Gastrocnemius medialis (tissue), 4 donors: Measurements from ENCODE around the gene PIKFYVE. TPM values are rescaled to one million over a fixed set of nuclear protein-coding genes. Genes with fewer than 3 reads are reported as not detected.
"Not testable (repeated sequence)": the region's sequence is repeated elsewhere in the genome, so short reads cannot be mapped to it uniquely, and the experiment has no call there.

Experiments used
- ATAC-seq, 2 donors: fragments of 150-250 bp; one replicate each; pipeline ENCODE4 v1.9.1; 2016
- DNase-seq, 2 donors: peaks; one replicate each; pipeline ENCODE4 v3.0.0-alpha.2; 2019
- H3K27ac ChIP-seq, 4 donors: fragments of 200-600 bp; sonication (generic); 1 replicate in 1 of 4; 2 replicates in 3 of 4; pipeline ENCODE4 v1.5.1; 2016 to 2018; ENCODE audit warnings: mild to moderate bottlenecking in 2 of 4, moderate library complexity in 1 of 4
- H3K27me3 ChIP-seq, 3 donors: fragments of 200-600 bp; sonication (generic) in 2 of 3; 1 replicate in 1 of 3; 2 replicates in 2 of 3; pipeline versions ENCODE4 v1.5.1 to v1.6.0; 2016 to 2019; ENCODE audit warnings: mild to moderate bottlenecking in 1 of 3, moderate library complexity in 1 of 3
- H3K36me3 ChIP-seq, 2 donors: fragments of 200-600 bp; sonication (generic) in 1 of 2; one replicate each; pipeline ENCODE4 v1.5.1; 2017 to 2018
- H3K4me1 ChIP-seq, 2 donors: fragments of 200-600 bp; sonication (generic) in 1 of 2; one replicate each; pipeline ENCODE4 v1.5.1; 2016 to 2017; ENCODE audit warnings: mild to moderate bottlenecking in 2 of 2
- H3K4me3 ChIP-seq, 4 donors: fragments of 200-600 bp; sonication (generic) in 3 of 4; 1 replicate in 1 of 4; 2 replicates in 3 of 4; pipeline ENCODE4 v1.5.1; 2016 to 2019; ENCODE audit warnings: mild to moderate bottlenecking in 2 of 4
- H3K9me3 ChIP-seq, 3 donors: fragments of 200-600 bp; sonication (generic) in 2 of 3; 1 replicate in 1 of 3; 2 replicates in 2 of 3; pipeline ENCODE4 v1.5.1; 2016 to 2019
- POLR2A ChIP-seq, 2 donors: fragments of 450-650 bp; IDR thresholded peaks; one replicate each; pipeline ENCODE4 v1.6.1; 2017; ENCODE audit warnings: antibody characterized with exemption in 2 of 2, mild to moderate bottlenecking in 2 of 2, moderate library complexity in 2 of 2
- in situ Hi-C, 4 donors: fragments of 200-750 bp; cut with MboI; loops; one replicate each; pipeline versions ENCODE4 v1.15.0 to v1.8.0; 2017; ENCODE audit warnings: low sequenced_read_pairs in 4 of 4
- intact Hi-C: fragments of 100-400 bp; cut with DNase I; formaldehyde crosslinking; loops from one replicate; pipeline ENCODE4 v1.15.1; 2023; ENCODE audit warnings: low total_unique reads
- total RNA-seq, 4 donors: library from RNA; depleted of rRNA; stranded (reverse); fragments of >200 nt; gene quantifications; one replicate each; pipeline versions ENCODE4 v1.1.0 to v1.2.3, GENCODE V29; 2016
- TF ChIP-seq, protein P1 (sequence below), 5 experiments: fragments of 450-650 bp in 3 of 5; fragments of 200-600 bp in 2 of 5; sonication (generic) in 2 of 5; IDR thresholded peaks in 4 of 5; conservative IDR thresholded peaks in 1 of 5; 1 replicate in 4 of 5; 2 replicates in 1 of 5; pipeline ENCODE4 v1.5.1; 2016 to 2019; ENCODE audit warnings: antibody characterized with exemption in 5 of 5, mild to moderate bottlenecking in 3 of 5, moderate library complexity in 3 of 5

The PIKFYVE gene, protein sequence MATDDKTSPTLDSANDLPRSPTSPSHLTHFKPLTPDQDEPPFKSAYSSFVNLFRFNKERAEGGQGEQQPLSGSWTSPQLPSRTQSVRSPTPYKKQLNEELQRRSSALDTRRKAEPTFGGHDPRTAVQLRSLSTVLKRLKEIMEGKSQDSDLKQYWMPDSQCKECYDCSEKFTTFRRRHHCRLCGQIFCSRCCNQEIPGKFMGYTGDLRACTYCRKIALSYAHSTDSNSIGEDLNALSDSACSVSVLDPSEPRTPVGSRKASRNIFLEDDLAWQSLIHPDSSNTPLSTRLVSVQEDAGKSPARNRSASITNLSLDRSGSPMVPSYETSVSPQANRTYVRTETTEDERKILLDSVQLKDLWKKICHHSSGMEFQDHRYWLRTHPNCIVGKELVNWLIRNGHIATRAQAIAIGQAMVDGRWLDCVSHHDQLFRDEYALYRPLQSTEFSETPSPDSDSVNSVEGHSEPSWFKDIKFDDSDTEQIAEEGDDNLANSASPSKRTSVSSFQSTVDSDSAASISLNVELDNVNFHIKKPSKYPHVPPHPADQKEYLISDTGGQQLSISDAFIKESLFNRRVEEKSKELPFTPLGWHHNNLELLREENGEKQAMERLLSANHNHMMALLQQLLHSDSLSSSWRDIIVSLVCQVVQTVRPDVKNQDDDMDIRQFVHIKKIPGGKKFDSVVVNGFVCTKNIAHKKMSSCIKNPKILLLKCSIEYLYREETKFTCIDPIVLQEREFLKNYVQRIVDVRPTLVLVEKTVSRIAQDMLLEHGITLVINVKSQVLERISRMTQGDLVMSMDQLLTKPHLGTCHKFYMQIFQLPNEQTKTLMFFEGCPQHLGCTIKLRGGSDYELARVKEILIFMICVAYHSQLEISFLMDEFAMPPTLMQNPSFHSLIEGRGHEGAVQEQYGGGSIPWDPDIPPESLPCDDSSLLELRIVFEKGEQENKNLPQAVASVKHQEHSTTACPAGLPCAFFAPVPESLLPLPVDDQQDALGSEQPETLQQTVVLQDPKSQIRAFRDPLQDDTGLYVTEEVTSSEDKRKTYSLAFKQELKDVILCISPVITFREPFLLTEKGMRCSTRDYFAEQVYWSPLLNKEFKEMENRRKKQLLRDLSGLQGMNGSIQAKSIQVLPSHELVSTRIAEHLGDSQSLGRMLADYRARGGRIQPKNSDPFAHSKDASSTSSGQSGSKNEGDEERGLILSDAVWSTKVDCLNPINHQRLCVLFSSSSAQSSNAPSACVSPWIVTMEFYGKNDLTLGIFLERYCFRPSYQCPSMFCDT (N-terminal part only)
- 10 to 100 TPM; 14.0 to 23.9 (median 17.9) TPM for total RNA-seq

DNA sequence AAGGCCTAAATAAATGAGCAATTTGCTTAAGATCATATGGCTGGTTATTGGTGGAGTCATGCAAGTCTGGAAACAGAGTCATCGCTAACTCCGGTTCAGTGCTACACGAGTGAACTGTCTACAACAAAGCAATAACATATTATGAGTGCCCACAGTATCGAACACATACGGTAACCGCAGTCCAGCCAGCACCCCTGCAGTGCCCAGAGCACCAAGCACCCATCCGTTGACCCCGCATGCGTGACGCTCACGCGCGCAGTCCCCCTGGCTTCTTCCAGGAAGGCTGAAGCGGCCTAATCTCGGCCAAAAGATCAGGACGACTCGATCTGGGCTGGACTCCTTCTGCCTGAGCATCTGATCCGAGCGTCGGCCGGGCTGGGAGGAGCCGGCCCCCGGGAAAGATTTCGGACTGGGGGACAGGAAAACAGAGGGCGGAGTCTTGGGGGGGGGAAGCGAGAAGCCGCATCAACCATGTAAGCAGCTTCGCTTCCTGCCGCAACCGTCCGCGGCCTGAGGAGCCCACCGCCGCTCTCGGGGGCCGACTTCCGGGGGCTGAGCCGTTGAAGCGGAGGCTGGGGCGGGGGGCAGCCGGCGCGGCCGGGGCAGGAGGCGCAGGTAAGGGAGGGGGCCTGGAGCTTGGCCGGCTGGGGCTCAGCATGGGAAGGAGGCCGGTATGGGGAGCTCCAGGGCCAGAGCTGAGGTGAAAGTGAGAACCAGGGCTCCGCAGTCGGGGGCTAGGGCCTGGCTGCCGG lies at the start of gene PIKFYVE:
PIKFYVE (plus strand) TSS at position 455 of the 752 bp plus-strand sequence. CDS start 5,265 bp downstream, outside the sequence.
- peak; percentile 83 to 88 for TF ChIP-seq POLR2A (IDR thresholded peaks at IDR 0.05)
- TF ChIP-seq, protein P1, sequence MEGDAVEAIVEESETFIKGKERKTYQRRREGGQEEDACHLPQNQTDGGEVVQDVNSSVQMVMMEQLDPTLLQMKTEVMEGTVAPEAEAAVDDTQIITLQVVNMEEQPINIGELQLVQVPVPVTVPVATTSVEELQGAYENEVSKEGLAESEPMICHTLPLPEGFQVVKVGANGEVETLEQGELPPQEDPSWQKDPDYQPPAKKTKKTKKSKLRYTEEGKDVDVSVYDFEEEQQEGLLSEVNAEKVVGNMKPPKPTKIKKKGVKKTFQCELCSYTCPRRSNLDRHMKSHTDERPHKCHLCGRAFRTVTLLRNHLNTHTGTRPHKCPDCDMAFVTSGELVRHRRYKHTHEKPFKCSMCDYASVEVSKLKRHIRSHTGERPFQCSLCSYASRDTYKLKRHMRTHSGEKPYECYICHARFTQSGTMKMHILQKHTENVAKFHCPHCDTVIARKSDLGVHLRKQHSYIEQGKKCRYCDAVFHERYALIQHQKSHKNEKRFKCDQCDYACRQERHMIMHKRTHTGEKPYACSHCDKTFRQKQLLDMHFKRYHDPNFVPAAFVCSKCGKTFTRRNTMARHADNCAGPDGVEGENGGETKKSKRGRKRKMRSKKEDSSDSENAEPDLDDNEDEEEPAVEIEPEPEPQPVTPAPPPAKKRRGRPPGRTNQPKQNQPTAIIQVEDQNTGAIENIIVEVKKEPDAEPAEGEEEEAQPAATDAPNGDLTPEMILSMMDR (IDR thresholded peaks at IDR 0.05 in 4 of 5, conservative IDR thresholded peaks at IDR 0.05 in 1 of 5) = peak in 1 of 5 experiments; percentile 18
- in situ Hi-C loops (loop anchor here in 2 of 4 donors (25.0 kb wide), 2 partner anchors 654 to 729 kb away; partner anchors contain the start of gene CREB1 (in 1 of the 2)), intact Hi-C loops (loop anchor here (1.0 to 10.0 kb wide), 6 partner anchors 11 to 737 kb away; partner anchors contain the start of genes CCNYL1, CREB1, IDH1 and METTL21A)
- peak; percentile 94 to 95 for DNase-seq
- Histone ChIP-seq H3K4me3 (peak within 1 kb of the TSS; percentile 71 to 97 (median 96)), H3K27me3 (no peaks in the 10 kb centered on the region), H3K4me1 (peaks cover 33 to 39% of the 10 kb centered on the region in 2 donors), H3K27ac (peak within 1 kb of the TSS; percentile 91 to 100 (median 98)), H3K36me3 (no peaks in the 10 kb centered on the region), H3K9me3 (no peaks in the 10 kb centered on the region)
- ATAC-seq = peak; percentile 94 to 97

DNA sequence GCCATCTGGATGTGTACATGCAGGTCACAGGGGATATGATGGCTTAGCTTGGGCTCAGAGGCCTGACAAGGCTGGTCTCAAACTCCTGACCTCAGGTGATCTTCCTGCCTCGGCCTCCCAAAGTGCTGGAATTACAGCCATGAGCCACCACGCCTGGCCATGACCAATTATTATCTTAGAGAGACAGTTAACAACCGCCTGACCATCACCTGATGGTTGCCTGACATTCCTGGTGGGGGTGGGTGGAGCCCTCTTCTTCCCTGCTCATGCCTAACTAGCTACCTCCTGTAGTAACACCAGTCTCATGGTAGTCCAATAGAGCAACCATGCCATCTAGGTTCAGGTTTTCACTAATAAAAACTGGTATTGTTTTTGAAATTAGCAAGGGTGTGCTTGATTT lies 44.2 kb upstream of the PIKFYVE start:
- DNase-seq, H3K36me3 ChIP-seq, in situ Hi-C loops, H3K27me3 ChIP-seq, H3K4me1 ChIP-seq, H3K9me3 ChIP-seq, H3K4me3 ChIP-seq, intact Hi-C loops, ATAC-seq, H3K27ac ChIP-seq: not testable (repeated sequence)

DNA sequence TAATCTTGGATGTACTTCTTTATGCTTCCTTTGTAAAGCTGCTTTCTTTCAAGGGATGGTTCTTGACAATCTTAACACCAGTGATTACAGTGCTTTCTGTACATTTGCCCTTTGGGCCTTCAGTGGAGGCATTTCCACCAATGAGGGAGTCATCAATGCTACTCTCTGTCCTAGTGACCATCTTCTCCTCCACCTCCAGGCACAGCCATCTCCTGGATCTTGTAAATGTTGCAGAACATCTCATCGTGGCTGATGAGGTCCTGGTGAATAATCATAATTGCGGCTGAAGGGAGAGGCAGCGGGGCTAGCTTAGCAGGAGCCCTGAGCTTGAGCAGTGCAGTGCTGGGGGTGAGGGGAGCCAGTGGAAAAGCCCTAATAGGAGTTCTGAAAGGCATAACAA lies 43.7 kb upstream of the PIKFYVE start:
- Histone ChIP-seq H3K4me1 (no peaks in the 10 kb centered on the region), H3K36me3 (no peaks in the 10 kb centered on the region), H3K27me3 (no peaks in the 10 kb centered on the region), H3K4me3 (no peak overlapping the region), H3K9me3 (no peaks in the 10 kb centered on the region), H3K27ac (no peak overlapping the region)
- TF ChIP-seq, protein P1 (IDR thresholded peaks at IDR 0.05 in 4 of 5, conservative IDR thresholded peaks at IDR 0.05 in 1 of 5) = no peak
- TF ChIP-seq POLR2A (IDR thresholded peaks at IDR 0.05) = no peak
- ATAC-seq (no peak), DNase-seq (no peak)
- in situ Hi-C loops (no loop called here), intact Hi-C loops (no loop called here)

DNA sequence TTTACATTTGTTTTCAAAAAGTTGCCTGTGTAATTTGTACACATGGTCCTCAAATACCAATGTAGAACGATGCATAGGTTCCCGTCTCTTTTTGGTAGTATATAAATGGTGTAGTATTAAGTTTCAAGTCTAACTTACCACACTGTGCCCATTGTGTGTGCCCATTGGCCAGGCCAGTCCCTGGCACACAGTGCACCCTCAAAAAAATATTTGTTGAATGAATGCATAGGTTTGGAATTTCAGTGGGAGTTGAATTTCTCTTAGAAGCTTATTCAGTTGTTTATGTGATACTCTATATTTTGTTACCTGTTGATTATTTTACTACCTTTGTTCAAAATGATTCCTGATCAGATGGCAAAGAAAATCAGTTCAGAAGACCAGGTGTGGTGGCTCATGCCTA lies 41.3 kb upstream of the PIKFYVE start:
- no peak for TF ChIP-seq POLR2A (IDR thresholded peaks at IDR 0.05)
- TF ChIP-seq, protein P1 (IDR thresholded peaks at IDR 0.05 in 4 of 5, conservative IDR thresholded peaks at IDR 0.05 in 1 of 5) = no peak
- intact Hi-C loops (no loop called here), in situ Hi-C loops (no loop called here)
- no peak for DNase-seq
- Histone ChIP-seq H3K4me3 (no peak overlapping the region), H3K4me1 (no peaks in the 10 kb centered on the region), H3K9me3 (no peaks in the 10 kb centered on the region), H3K27ac (no peak overlapping the region), H3K36me3 (no peaks in the 10 kb centered on the region), H3K27me3 (no peaks in the 10 kb centered on the region)
- ATAC-seq = no peak
